Ascending aorta (tissue), 2 donors: ENCODE results near the gene ITPA. TPM values are rescaled to one million over a fixed set of nuclear protein-coding genes. Genes with fewer than 3 reads are reported as not detected.

Source experiments
- DNase-seq, 2 donors: peaks; one replicate each; pipeline ENCODE4 v3.0.0-alpha.2; 2019; ENCODE audit warnings: low spot score in 2 of 2
- H3K27ac ChIP-seq, 2 donors: fragments of 200-600 bp; sonication (generic); one replicate each; pipeline ENCODE4 v1.5.1; 2016 to 2017; ENCODE audit warnings: mild to moderate bottlenecking in 1 of 2
- H3K27me3 ChIP-seq: fragments of 200-600 bp; sonication (generic); one replicate; pipeline ENCODE4 v1.5.1; 2017
- H3K36me3 ChIP-seq, 2 donors: fragments of 200-600 bp; sonication (generic); one replicate each; pipeline ENCODE4 v1.5.1; 2016
- H3K4me1 ChIP-seq, 2 donors: fragments of 200-600 bp; sonication (generic); one replicate each; pipeline ENCODE4 v1.5.1; 2016 to 2017; ENCODE audit warnings: mild to moderate bottlenecking in 1 of 2
- H3K4me3 ChIP-seq, 2 donors: fragments of 200-600 bp; sonication (generic); one replicate each; pipeline ENCODE4 v1.5.1; 2016 to 2017; ENCODE audit warnings: mild to moderate bottlenecking in 1 of 2
- H3K9me3 ChIP-seq, 2 donors: fragments of 200-600 bp; sonication (generic); one replicate each; pipeline ENCODE4 v1.5.1; 2016
- intact Hi-C: fragments of 100-400 bp; cut with DNase I; formaldehyde crosslinking; loops from one replicate; pipeline ENCODE4 v1.15.1; 2023
- total RNA-seq: library from RNA; depleted of rRNA; stranded (reverse); fragments of >200 nt; gene quantifications from one replicate; pipeline ENCODE4 v1.1.0, GENCODE V29; 2016
- TF ChIP-seq, protein P1 (sequence below), 3 experiments: fragments of 200-600 bp in 2 of 3; fragments of 450-650 bp in 1 of 3; sonication (generic) in 2 of 3; IDR thresholded peaks; one replicate each; pipeline ENCODE4 v1.5.1; 2016 to 2019; ENCODE audit warnings: antibody characterized with exemption in 3 of 3, mild to moderate bottlenecking in 1 of 3, moderate library complexity in 1 of 3

ITPA gene
- total RNA-seq, 1 donor from 2014 or later = 111 TPM

- intact Hi-C loops = no loop called here
- H3K27ac ChIP-seq = no peak overlapping the region
- H3K9me3 ChIP-seq = no peaks in the 10 kb centered on the region
- TF ChIP-seq, protein P1, sequence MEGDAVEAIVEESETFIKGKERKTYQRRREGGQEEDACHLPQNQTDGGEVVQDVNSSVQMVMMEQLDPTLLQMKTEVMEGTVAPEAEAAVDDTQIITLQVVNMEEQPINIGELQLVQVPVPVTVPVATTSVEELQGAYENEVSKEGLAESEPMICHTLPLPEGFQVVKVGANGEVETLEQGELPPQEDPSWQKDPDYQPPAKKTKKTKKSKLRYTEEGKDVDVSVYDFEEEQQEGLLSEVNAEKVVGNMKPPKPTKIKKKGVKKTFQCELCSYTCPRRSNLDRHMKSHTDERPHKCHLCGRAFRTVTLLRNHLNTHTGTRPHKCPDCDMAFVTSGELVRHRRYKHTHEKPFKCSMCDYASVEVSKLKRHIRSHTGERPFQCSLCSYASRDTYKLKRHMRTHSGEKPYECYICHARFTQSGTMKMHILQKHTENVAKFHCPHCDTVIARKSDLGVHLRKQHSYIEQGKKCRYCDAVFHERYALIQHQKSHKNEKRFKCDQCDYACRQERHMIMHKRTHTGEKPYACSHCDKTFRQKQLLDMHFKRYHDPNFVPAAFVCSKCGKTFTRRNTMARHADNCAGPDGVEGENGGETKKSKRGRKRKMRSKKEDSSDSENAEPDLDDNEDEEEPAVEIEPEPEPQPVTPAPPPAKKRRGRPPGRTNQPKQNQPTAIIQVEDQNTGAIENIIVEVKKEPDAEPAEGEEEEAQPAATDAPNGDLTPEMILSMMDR (IDR thresholded peaks at IDR 0.05) = no peak
- H3K4me3 ChIP-seq = no peak overlapping the region
- peaks cover 3 to 10% of the 10 kb centered on the region in 2 donors for H3K36me3 ChIP-seq
- no peak for DNase-seq
- no peaks in the 10 kb centered on the region for H3K27me3 ChIP-seq
- H3K4me1 ChIP-seq = peaks cover 0 to 11% of the 10 kb centered on the region in 2 donors
Observed at GRCh38 chr20:3246682-3247081, 37.4 kb downstream of the ITPA start.

DNA sequence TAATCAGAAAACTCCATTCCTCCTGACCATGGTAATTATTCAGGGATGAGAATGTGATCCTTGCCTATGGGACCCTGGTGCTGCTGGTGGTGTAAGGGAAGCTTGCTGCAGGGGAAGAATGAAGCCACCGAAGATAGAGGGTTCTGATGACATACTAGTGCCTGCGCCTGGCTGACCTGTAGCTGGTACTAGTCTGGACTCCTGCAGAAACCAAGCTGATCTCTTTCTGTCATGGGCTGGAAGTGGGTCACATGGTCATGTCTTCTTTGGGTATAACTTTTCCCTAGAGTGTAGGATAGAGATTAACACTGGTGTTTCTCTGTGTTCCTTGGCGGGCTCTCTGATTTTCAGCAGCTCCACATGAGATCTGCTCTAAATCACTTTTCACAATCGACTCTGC lies 38.3 kb downstream of the ITPA start:
- H3K27ac ChIP-seq = no peak overlapping the region
- H3K4me3 ChIP-seq = no peak overlapping the region
- H3K9me3 ChIP-seq = no peaks in the 10 kb centered on the region
- H3K27me3 ChIP-seq = no peaks in the 10 kb centered on the region
- peaks cover 0 to 11% of the 10 kb centered on the region in 2 donors for H3K4me1 ChIP-seq
- peaks cover 13 to 19% of the 10 kb centered on the region in 2 donors for H3K36me3 ChIP-seq
- intact Hi-C loops = no loop called here
- DNase-seq = no peak
- TF ChIP-seq, protein P1 (IDR thresholded peaks at IDR 0.05) = no peak

DNA sequence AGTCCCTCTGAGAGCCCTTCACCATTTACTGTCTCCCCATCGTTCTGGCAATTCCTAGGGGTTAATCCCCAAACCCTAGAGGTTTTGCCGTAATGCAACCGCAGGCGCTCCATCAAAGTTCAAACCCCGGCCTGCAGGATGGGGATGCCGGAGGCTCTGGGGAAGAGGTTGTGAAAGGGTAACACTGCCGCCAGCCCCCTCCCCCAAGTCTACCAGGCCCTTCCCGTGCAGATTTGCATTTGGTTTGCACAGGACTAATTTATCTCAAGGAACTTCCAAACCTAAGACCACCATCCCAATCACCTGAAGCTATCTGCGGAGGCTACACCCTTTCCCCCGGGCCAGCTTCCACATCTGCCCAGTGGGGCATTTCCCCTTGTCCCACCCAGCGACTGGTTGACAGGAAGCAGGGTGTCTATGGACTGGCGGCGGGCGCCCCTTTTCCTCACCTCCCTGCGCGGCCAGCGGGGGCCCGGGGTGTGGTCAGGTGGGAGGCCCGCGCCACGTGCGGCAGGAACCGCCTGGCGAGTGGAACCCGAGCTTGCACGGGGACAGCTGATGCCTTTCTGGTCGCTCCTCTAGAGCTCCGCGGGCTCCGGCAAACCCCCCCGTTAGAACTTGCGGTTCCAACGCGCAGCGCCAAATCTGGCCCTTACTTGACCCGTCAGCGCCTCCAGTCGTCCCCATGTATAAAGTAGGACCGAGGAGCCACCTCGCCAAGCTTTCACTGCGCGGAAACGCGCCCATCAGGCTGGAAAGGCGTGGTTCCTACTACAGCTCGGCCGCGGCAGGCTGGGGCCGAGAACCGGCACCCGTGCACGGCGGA lies 39.1 kb downstream of the ITPA start:
- no peaks in the 10 kb centered on the region for H3K27me3 ChIP-seq
- peaks cover 0 to 11% of the 10 kb centered on the region in 2 donors for H3K4me1 ChIP-seq
- H3K4me3 ChIP-seq = peak overlapping the region in 1 of 2 donors; percentile 7
- TF ChIP-seq, protein P1 (IDR thresholded peaks at IDR 0.05) = peak in 1 of 3 experiments; percentile 13
- intact Hi-C loops = no loop called here
- H3K36me3 ChIP-seq = peaks cover 16 to 27% of the 10 kb centered on the region in 2 donors
- H3K27ac ChIP-seq = no peak overlapping the region
- no peak for DNase-seq
- no peaks in the 10 kb centered on the region for H3K9me3 ChIP-seq

GRCh38 chr20:3248993-3249347 lies 39.7 kb downstream of the ITPA start:
- no peak overlapping the region for H3K27ac ChIP-seq
- no peaks in the 10 kb centered on the region for H3K9me3 ChIP-seq
- TF ChIP-seq, protein P1 (IDR thresholded peaks at IDR 0.05) = no peak
- DNase-seq = no peak
- peaks cover 0 to 11% of the 10 kb centered on the region in 2 donors for H3K4me1 ChIP-seq
- peaks cover 16 to 33% of the 10 kb centered on the region in 2 donors for H3K36me3 ChIP-seq
- H3K4me3 ChIP-seq = peak overlapping the region in 1 of 2 donors; percentile 7
- intact Hi-C loops = no loop called here
- no peaks in the 10 kb centered on the region for H3K27me3 ChIP-seq

DNA sequence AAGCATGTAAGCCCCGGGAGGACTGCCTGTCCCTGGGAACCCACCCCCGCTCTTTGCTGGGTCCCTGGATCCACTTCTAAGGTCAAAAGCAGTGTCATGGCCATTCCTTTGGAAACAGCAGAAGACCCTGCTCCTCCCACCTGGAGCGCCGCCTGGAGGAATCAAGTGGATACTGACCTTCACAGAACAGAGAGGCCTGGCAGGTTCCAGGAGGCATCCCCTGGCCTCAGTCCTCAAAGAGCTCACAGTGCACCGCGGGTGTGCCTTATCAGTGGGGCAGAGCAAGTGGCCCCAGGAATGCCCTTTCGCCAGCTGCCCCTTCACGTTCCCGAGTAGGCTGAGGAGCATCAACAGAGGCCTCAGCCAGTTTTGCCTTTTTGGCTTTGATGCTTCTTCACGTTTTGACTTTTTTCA lies 40.8 kb downstream of the ITPA start:
- DNase-seq = no peak
- H3K4me3 ChIP-seq = no peak overlapping the region
- intact Hi-C loops = no loop called here
- H3K27ac ChIP-seq = no peak overlapping the region
- H3K9me3 ChIP-seq = no peaks in the 10 kb centered on the region
- H3K4me1 ChIP-seq = peaks cover 0 to 11% of the 10 kb centered on the region in 2 donors
- TF ChIP-seq, protein P1 (IDR thresholded peaks at IDR 0.05) = no peak
- H3K36me3 ChIP-seq = peaks cover 26 to 44% of the 10 kb centered on the region in 2 donors
- H3K27me3 ChIP-seq = no peaks in the 10 kb centered on the region
